HFF-Myc (cell line): Measurements from ENCODE around the gene ZSCAN26.

ENCODE experiments used
- DNase-seq: peaks from one replicate; pipeline ENCODE4 v3.0.0-alpha.2; 2011; ENCODE audit warnings: low read depth; ENCODE audit errors: extremely low read depth
- H3K4me3 ChIP-seq: replicated peaks from 2 replicates; pipeline ENCODE4 v1.5.1; 2011; ENCODE audit warnings: low read depth, mild to moderate bottlenecking, control low read depth, low read length
- TF ChIP-seq, protein P1 (sequence below): IDR thresholded peaks from 2 replicates; pipeline ENCODE4 v1.5.1; 2012; ENCODE audit warnings: mild to moderate bottlenecking, low read depth, low read length, control low read depth; ENCODE audit errors: missing control alignments

ZSCAN26 gene

DNA sequence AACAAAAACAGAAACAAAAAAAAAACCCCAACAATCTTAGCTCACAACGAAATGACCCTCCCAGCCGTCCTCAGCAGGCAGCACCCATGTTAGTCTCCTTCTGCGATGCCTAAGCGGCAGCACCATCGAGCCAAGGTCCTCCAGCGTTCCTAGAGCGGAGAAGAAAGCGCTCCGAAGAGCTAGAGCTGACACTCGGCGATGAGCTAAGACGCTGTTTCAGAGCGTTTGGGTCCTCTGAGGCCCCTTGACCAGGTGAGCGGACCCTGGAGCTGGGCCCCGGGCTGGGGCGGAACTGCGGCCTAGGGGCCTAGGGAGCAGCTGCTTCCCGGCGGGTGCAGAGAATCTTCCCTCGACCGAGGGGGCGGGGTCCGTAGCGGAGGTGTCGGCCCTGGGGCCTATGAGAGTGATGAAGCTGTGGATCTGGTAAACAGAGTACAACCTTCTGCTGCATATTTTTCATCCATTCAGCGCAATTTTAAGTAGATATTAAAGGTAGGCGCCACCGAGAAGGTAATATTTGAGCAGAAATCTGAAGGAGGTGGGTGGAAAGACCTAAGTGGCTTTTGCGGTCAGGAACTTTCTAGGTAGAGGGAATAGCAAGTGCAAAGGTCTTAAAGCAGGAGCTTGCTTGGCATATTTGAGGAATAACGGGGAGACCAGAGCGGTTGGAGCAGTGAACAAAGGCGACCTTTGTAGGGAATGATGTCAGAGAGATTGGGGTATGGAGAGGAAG lies at the start of gene ZSCAN26:
Gene ZSCAN26, plus strand, starts transcription at position 182 of the 733 bp plus-strand sequence. CDS start 4,777 bp downstream, outside the sequence.
- TF ChIP-seq, protein P1, sequence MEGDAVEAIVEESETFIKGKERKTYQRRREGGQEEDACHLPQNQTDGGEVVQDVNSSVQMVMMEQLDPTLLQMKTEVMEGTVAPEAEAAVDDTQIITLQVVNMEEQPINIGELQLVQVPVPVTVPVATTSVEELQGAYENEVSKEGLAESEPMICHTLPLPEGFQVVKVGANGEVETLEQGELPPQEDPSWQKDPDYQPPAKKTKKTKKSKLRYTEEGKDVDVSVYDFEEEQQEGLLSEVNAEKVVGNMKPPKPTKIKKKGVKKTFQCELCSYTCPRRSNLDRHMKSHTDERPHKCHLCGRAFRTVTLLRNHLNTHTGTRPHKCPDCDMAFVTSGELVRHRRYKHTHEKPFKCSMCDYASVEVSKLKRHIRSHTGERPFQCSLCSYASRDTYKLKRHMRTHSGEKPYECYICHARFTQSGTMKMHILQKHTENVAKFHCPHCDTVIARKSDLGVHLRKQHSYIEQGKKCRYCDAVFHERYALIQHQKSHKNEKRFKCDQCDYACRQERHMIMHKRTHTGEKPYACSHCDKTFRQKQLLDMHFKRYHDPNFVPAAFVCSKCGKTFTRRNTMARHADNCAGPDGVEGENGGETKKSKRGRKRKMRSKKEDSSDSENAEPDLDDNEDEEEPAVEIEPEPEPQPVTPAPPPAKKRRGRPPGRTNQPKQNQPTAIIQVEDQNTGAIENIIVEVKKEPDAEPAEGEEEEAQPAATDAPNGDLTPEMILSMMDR: no peak
- peak; percentile 71 for DNase-seq
- peak within 1 kb of the TSS; percentile 72 for H3K4me3 ChIP-seq

- TF ChIP-seq, protein P1: no peak
- H3K4me3 ChIP-seq: no peak overlapping the region
- DNase-seq: no peak
Measured at GRCh38 chr6:28217890-28218289, 49.1 kb upstream of the ZSCAN26 start.

GRCh38 chr6:28218312-28219248 lies 48.4 kb upstream of the ZSCAN26 start:
- no peak for DNase-seq
- TF ChIP-seq, protein P1: no peak
- H3K4me3 ChIP-seq: peak overlapping the region; percentile 43

- TF ChIP-seq, protein P1: no peak
- DNase-seq: no peak
- no peak overlapping the region for H3K4me3 ChIP-seq
Measured at GRCh38 chr6:28220257-28221133, 46.4 kb upstream of the ZSCAN26 start.

GRCh38 chr6:28224131-28225055 lies 42.5 kb upstream of the ZSCAN26 start:
- H3K4me3 ChIP-seq: peak overlapping the region; percentile 72
- TF ChIP-seq, protein P1: no peak
- no peak for DNase-seq
